Omental fat pad (tissue), 4 donors: ENCODE results near the gene G6PC1. TPM values are rescaled to one million over a fixed set of nuclear protein-coding genes. Genes with fewer than 3 reads are reported as not detected.
"Not testable (repeated sequence)": the region's sequence is repeated elsewhere in the genome, so short reads cannot be mapped to it uniquely, and the experiment has no call there.

Experiments used
- ATAC-seq: fragments of 150-250 bp; one replicate; pipeline ENCODE4 v1.9.1; 2016; ENCODE audit warnings: mild to moderate bottlenecking, moderate library complexity; ENCODE audit not compliant: low FRiP score
- DNase-seq: peaks from one replicate; pipeline ENCODE4 v3.0.0-alpha.2; 2019; ENCODE audit warnings: low spot score
- CTCF ChIP-seq, 3 donors: fragments of 450-650 bp; IDR thresholded peaks; one replicate each; pipeline ENCODE4 v1.5.1; 2016 to 2017; ENCODE audit warnings: antibody characterized with exemption in 3 of 3, mild to moderate bottlenecking in 3 of 3, moderate library complexity in 2 of 3
- total RNA-seq, 4 donors: library from RNA; depleted of rRNA; stranded (reverse); fragments of >200 nt; gene quantifications; one replicate each; pipeline ENCODE4 v1.1.0, GENCODE V29; 2016

The G6PC1 gene
- total RNA-seq, 4 donors from 2014 or later = not detected

DNA sequence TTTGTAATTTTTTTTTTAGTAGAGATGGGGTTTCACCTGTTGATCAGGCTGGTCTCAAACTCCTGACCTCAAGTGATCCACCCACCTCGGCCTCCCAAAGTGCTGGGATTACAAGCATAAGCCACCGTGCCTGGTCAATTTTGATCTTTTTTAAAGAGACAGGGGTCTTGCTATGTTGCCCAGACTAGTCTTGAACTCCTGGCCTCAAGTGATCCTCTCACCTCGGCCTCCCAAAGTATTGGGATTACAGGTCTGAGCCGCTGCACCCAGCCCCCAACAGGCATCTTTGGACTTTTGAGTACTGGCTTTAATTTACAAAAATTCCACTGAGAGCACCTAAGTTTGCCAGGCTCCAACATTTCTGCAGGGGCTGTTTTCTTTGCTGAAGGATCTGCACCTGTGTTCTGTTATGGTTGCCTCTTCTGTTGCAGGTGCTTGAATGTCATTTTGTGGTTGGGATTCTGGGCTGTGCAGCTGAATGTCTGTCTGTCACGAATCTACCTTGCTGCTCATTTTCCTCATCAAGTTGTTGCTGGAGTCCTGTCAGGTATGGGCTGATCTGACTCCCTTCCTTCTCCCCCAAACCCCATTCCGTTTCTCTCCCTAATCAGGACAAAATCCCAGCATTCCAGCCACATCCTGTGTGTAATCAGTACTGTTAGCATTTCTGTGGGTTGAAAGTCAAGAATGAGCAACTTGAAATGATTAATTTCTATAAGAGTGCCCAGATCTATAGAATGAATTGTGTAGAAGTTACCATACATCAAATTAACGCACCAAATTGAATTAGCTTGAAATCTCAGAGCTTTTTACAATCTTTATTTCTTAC lies 8.5 kb downstream of the G6PC1 start:
- DNase-seq = no peak
- no peak for ATAC-seq
- no peak for TF ChIP-seq CTCF (IDR thresholded peaks at IDR 0.05)

- TF ChIP-seq CTCF (IDR thresholded peaks at IDR 0.05) = no peak
- no peak for ATAC-seq
- DNase-seq = no peak
Observed at GRCh38 chr17:42913522-42913921, 12.9 kb downstream of the G6PC1 start.

GRCh38 chr17:42913981-42914617 lies 13.5 kb downstream of the G6PC1 start:
- no peak for ATAC-seq
- no peak for DNase-seq
- no peak for TF ChIP-seq CTCF (IDR thresholded peaks at IDR 0.05)

DNA sequence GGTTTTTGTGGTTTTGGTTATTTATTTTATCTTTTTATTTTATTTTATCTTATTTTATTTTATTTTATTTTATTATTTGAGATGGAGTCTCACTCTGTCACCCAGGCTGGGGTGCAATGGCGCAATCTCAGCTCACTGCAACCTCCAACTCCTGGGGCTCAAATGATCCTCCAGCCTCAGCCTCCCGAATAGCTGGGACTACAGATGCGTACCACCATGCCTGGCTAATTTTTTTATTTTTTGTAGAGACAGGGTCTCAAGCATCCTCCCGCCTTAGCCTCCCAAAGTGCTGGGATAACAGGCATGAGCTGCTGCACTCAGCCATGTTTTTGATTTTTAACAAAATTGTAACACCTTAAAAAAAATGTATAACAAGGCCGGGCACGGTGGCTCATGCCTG lies 14.7 kb downstream of the G6PC1 start:
- not testable (repeated sequence) for ATAC-seq, DNase-seq

DNA sequence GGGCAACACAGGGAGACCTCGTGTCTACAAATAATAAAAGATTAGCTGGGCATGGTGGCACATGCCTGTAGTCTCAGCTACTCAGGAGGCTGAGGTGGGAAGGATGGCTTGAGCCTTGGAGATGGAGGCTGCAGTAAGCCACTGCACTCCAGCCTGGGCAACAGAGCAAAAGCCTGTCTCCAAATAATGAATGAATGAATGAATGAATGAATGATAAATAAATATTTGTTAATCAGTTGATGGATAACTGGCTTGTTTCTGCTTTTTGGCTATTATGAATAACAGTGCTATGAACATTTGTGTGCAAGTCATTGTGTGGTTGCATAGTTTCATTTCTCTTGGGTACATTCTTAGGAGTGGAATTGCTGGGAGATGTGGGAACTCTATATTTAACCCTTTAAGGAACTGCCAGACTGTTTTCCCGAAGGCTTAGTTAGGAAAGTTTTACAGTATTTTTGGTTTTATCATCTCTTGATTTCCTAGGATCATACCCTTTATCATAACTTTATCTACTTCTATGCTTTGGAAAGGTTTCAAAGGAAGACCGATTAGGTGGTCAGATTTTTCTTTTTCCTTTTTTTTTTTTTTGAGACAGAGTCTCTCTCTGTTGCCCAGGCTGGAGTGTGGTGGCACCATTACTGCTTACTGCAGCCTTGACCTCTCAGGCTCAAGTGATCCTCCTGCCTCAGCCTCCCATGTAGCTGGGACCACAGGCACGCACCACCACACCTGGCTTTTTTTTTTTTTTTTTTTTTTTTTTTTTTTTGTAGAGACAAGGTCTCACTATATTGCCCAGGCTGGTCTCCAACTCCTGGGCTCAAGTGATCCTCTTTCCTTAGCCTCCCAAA lies 16.0 kb downstream of the G6PC1 start:
- not testable (repeated sequence) for DNase-seq, ATAC-seq

DNA sequence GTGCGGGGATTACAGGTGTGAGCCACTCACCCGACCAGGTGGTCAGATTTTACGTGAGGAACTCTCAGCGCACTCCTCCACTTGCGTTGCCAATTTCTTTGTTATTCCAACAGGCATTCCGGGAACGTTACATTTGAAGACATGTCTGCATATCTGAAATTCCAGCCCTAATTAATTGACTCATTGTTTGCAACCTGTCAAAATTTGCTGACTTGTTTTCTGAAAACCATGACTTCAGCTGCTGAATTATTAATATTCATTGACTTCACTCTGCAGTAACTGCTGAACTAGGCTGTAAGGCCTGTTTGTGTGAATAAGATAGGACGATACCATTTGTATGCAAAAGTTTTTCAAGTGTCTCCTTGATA lies 16.6 kb downstream of the G6PC1 start:
- DNase-seq = no peak
- ATAC-seq = no peak
- no peak for TF ChIP-seq CTCF (IDR thresholded peaks at IDR 0.05)

- DNase-seq = no peak
- TF ChIP-seq CTCF (IDR thresholded peaks at IDR 0.05) = no peak
- no peak for ATAC-seq
Observed at GRCh38 chr17:42918902-42919521, 18.4 kb downstream of the G6PC1 start.

- not testable (repeated sequence) for DNase-seq, ATAC-seq
Observed at GRCh38 chr17:42919522-42920077, 19.0 kb downstream of the G6PC1 start.
